ENCODE measurements around the gene TMEM239.

TMEM239 gene

GRCh38 chr20:2837221-2837960, 21.2 kb downstream of the TMEM239 start:
- DNase-seq (ENCODE audit: low spot score in 2 of 2) (no peak), ATAC-seq (replicated peaks; ENCODE audit: extremely low read depth, poor library complexity, severe bottlenecking) (no peak)
- peaks cover 15% of the 10 kb centered on the region for H3K36me3 Mint-ChIP-seq (ENCODE audit: insufficient read depth)
- H3K27me3 Mint-ChIP-seq, result no peaks in the 10 kb centered on the region
- H3K27ac Mint-ChIP-seq (ENCODE audit: low read depth), result peak overlapping the region; percentile 60
- H3K9me3 Mint-ChIP-seq, result no peaks in the 10 kb centered on the region
- peaks cover 18% of the 10 kb centered on the region for H3K4me1 Mint-ChIP-seq
- H3K4me3 Mint-ChIP-seq, result no peak overlapping the region

GRCh38 chr20:2838170-2838797, 22.1 kb downstream of the TMEM239 start:
- Mint-ChIP-seq H3K9me3 (no peaks in the 10 kb centered on the region), H3K4me3 (no peak overlapping the region), H3K36me3 (ENCODE audit: insufficient read depth) (peaks cover 15% of the 10 kb centered on the region), H3K27ac (ENCODE audit: low read depth) (no peak overlapping the region), H3K27me3 (no peaks in the 10 kb centered on the region), H3K4me1 (peaks cover 18% of the 10 kb centered on the region)
- ATAC-seq (replicated peaks; ENCODE audit: extremely low read depth, poor library complexity, severe bottlenecking), result no peak
- DNase-seq (ENCODE audit: low spot score in 2 of 2), result no peak

GRCh38 chr20:2838847-2839671, 22.9 kb downstream of the TMEM239 start:
- DNase-seq (ENCODE audit: low spot score in 2 of 2) (no peak), ATAC-seq (replicated peaks; ENCODE audit: extremely low read depth, poor library complexity, severe bottlenecking) (no peak)
- Mint-ChIP-seq H3K4me3 (peak overlapping the region; percentile 81), H3K4me1 (peaks cover 21% of the 10 kb centered on the region), H3K27ac (ENCODE audit: low read depth) (peak overlapping the region; percentile 77), H3K9me3 (no peaks in the 10 kb centered on the region), H3K36me3 (ENCODE audit: insufficient read depth) (peaks cover 12% of the 10 kb centered on the region), H3K27me3 (no peaks in the 10 kb centered on the region)

GRCh38 chr20:2839732-2840137, 23.6 kb downstream of the TMEM239 start:
- H3K9me3 Mint-ChIP-seq, result no peaks in the 10 kb centered on the region
- DNase-seq (ENCODE audit: low spot score in 2 of 2) (no peak), ATAC-seq (replicated peaks; ENCODE audit: extremely low read depth, poor library complexity, severe bottlenecking) (no peak)
- H3K4me1 Mint-ChIP-seq, result peaks cover 28% of the 10 kb centered on the region
- peak overlapping the region; percentile 81 for H3K4me3 Mint-ChIP-seq
- peaks cover 14% of the 10 kb centered on the region for H3K36me3 Mint-ChIP-seq (ENCODE audit: insufficient read depth)
- H3K27me3 Mint-ChIP-seq, result no peaks in the 10 kb centered on the region
- peak overlapping the region; percentile 77 for H3K27ac Mint-ChIP-seq (ENCODE audit: low read depth)

GRCh38 chr20:2840138-2840966, 24.2 kb downstream of the TMEM239 start, which contains the start of the genes PCED1A and VPS16:
Gene PCED1A (minus strand): TSS chr20:2840655. CDS start chr20:2839912, 743 bp downstream.
Gene VPS16 (plus strand): TSS chr20:2840745. CDS start chr20:2840775, 30 bp downstream.
- ATAC-seq (replicated peaks; ENCODE audit: extremely low read depth, poor library complexity, severe bottlenecking), result peak; percentile 100
- Mint-ChIP-seq H3K4me3 (peak within 1 kb of the TSS; percentile 83), H3K27me3 (no peaks in the 10 kb centered on the region), H3K36me3 (ENCODE audit: insufficient read depth) (peaks cover 13% of the 10 kb centered on the region), H3K4me1 (peaks cover 29% of the 10 kb centered on the region), H3K9me3 (no peaks in the 10 kb centered on the region), H3K27ac (ENCODE audit: low read depth) (peak within 1 kb of the TSS; percentile 77)
- DNase-seq (ENCODE audit: low spot score in 2 of 2), result peak; percentile 82 to 83

- Mint-ChIP-seq H3K4me1 (peaks cover 29% of the 10 kb centered on the region), H3K27me3 (no peaks in the 10 kb centered on the region), H3K27ac (ENCODE audit: low read depth) (no peak overlapping the region), H3K4me3 (peak overlapping the region; percentile 83), H3K36me3 (ENCODE audit: insufficient read depth) (peaks cover 13% of the 10 kb centered on the region), H3K9me3 (no peaks in the 10 kb centered on the region)
- DNase-seq (ENCODE audit: low spot score in 2 of 2), result no peak
- peak; percentile 31 for ATAC-seq (replicated peaks; ENCODE audit: extremely low read depth, poor library complexity, severe bottlenecking)
These were observed 24.9 kb downstream of the TMEM239 start for GRCh38 chr20:2840967-2841531.

GRCh38 chr20:2845607-2846006, 29.4 kb downstream of the TMEM239 start:
- DNase-seq (ENCODE audit: low spot score in 2 of 2) (no peak), ATAC-seq (replicated peaks; ENCODE audit: extremely low read depth, poor library complexity, severe bottlenecking) (no peak)
- H3K9me3 Mint-ChIP-seq, result no peaks in the 10 kb centered on the region
- H3K27ac Mint-ChIP-seq (ENCODE audit: low read depth), result no peak overlapping the region
- H3K4me1 Mint-ChIP-seq, result peaks cover 17% of the 10 kb centered on the region
- no peaks in the 10 kb centered on the region for H3K27me3 Mint-ChIP-seq
- H3K36me3 Mint-ChIP-seq (ENCODE audit: insufficient read depth), result peaks cover 6% of the 10 kb centered on the region
- no peak overlapping the region for H3K4me3 Mint-ChIP-seq

- no peaks in the 10 kb centered on the region for H3K27me3 Mint-ChIP-seq
- no peak for ATAC-seq (replicated peaks; ENCODE audit: extremely low read depth, poor library complexity, severe bottlenecking)
- peaks cover 13% of the 10 kb centered on the region for H3K4me1 Mint-ChIP-seq
- H3K36me3 Mint-ChIP-seq (ENCODE audit: insufficient read depth), result peaks cover 4% of the 10 kb centered on the region
- no peaks in the 10 kb centered on the region for H3K9me3 Mint-ChIP-seq
- H3K27ac Mint-ChIP-seq (ENCODE audit: low read depth), result no peak overlapping the region
- no peak overlapping the region for H3K4me3 Mint-ChIP-seq
- no peak for DNase-seq (ENCODE audit: low spot score in 2 of 2)
These were observed 30.5 kb downstream of the TMEM239 start for GRCh38 chr20:2846698-2847097.

- no peaks in the 10 kb centered on the region for H3K27me3 Mint-ChIP-seq
- ATAC-seq (replicated peaks; ENCODE audit: extremely low read depth, poor library complexity, severe bottlenecking), result no peak
- no peak overlapping the region for H3K4me3 Mint-ChIP-seq
- peaks cover 18% of the 10 kb centered on the region for H3K4me1 Mint-ChIP-seq
- DNase-seq (ENCODE audit: low spot score in 2 of 2), result no peak
- peaks cover 7% of the 10 kb centered on the region for H3K36me3 Mint-ChIP-seq (ENCODE audit: insufficient read depth)
- H3K9me3 Mint-ChIP-seq, result no peaks in the 10 kb centered on the region
- H3K27ac Mint-ChIP-seq (ENCODE audit: low read depth), result no peak overlapping the region
These were observed 31.6 kb downstream of the TMEM239 start for GRCh38 chr20:2847802-2848201.

- ATAC-seq (replicated peaks; ENCODE audit: extremely low read depth, poor library complexity, severe bottlenecking), result no peak
- peaks cover 5% of the 10 kb centered on the region for H3K36me3 Mint-ChIP-seq (ENCODE audit: insufficient read depth)
- H3K4me3 Mint-ChIP-seq, result no peak overlapping the region
- H3K27me3 Mint-ChIP-seq, result no peaks in the 10 kb centered on the region
- H3K9me3 Mint-ChIP-seq, result no peaks in the 10 kb centered on the region
- H3K27ac Mint-ChIP-seq (ENCODE audit: low read depth), result no peak overlapping the region
- H3K4me1 Mint-ChIP-seq, result peaks cover 15% of the 10 kb centered on the region
- no peak for DNase-seq (ENCODE audit: low spot score in 2 of 2)
These were observed 33.4 kb downstream of the TMEM239 start for GRCh38 chr20:2849529-2849928.

GRCh38 chr20:2851086-2851485, 34.9 kb downstream of the TMEM239 start:
- H3K27ac Mint-ChIP-seq (ENCODE audit: low read depth), result peak overlapping the region; percentile 77
- ATAC-seq (replicated peaks; ENCODE audit: extremely low read depth, poor library complexity, severe bottlenecking), result no peak
- no peak overlapping the region for H3K4me3 Mint-ChIP-seq
- peaks cover 5% of the 10 kb centered on the region for H3K36me3 Mint-ChIP-seq (ENCODE audit: insufficient read depth)
- DNase-seq (ENCODE audit: low spot score in 2 of 2), result no peak
- H3K9me3 Mint-ChIP-seq, result no peaks in the 10 kb centered on the region
- peaks cover 12% of the 10 kb centered on the region for H3K4me1 Mint-ChIP-seq
- no peaks in the 10 kb centered on the region for H3K27me3 Mint-ChIP-seq

Data from central memory CD8-positive, alpha-beta T cell (primary cell).